Measurements from ENCODE around the gene RAB19. TPM values are rescaled to one million over a fixed set of nuclear protein-coding genes. Genes with fewer than 3 reads are reported as not detected.

The RAB19 gene
- total RNA-seq, 1 donor from 2014 or later = 10.2 TPM

DNA sequence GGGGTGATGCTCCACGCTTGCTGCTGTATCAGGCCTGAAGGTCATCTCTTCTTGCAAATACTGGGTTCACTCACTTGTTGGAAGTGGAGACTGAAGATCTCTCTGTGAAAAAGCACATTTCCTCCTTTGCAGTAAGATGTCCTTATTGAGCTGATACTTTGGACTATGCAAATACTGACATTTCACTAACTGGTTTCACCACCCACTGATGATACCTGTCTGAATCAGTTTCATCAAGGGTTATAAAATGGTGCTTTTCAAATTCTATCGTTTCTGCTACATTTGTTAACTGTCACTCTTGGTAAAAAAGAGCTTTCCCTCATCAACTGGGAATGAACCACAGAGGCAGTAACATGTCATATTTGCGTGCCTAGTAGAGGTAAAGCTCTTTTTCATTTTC, 35.5 kb downstream of the RAB19 start:
- TF ChIP-seq CTCF (IDR thresholded peaks at IDR 0.05; ENCODE audit: insufficient read depth, low read length, poor library complexity, severe bottlenecking) = no peak
- peaks cover 7% of the 10 kb centered on the region for H3K27me3 ChIP-seq (ENCODE audit: control insufficient read depth, insufficient read depth, low read length)
- no peak overlapping the region for H3K4me3 ChIP-seq (ENCODE audit: low read depth, low read length)
- DNase-seq (ENCODE audit: low read depth) = no peak
- H3K36me3 ChIP-seq (ENCODE audit: control insufficient read depth, insufficient read depth, low read length) = no peaks in the 10 kb centered on the region

DNA sequence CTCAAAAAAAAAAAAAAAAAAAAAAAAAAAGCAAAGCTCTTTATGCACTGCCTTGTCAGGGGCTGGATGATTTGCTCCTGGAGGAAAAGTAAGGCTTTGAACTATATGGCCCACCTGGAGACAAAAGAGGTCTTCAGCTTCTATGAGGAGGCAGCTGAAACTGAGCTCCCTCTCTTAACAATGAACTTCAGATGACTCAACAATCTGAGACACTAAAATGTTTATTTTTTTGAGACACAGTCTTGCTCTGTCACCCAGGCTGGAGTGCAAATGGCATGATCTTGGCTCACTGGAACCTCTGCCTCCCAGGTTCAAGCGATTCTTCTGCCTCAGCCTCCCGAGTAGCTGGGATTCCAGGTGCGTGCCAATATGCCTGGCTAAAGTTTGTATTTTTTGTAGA, 36.7 kb downstream of the RAB19 start:
- H3K4me3 ChIP-seq (ENCODE audit: low read depth, low read length) = no peak overlapping the region
- no peaks in the 10 kb centered on the region for H3K36me3 ChIP-seq (ENCODE audit: control insufficient read depth, insufficient read depth, low read length)
- H3K27me3 ChIP-seq (ENCODE audit: control insufficient read depth, insufficient read depth, low read length) = peaks cover 4% of the 10 kb centered on the region
- TF ChIP-seq CTCF (IDR thresholded peaks at IDR 0.05; ENCODE audit: insufficient read depth, low read length, poor library complexity, severe bottlenecking) = no peak
- no peak for DNase-seq (ENCODE audit: low read depth)

GRCh38 chr7:140441519-140441918, 37.7 kb downstream of the RAB19 start:
- Histone ChIP-seq H3K4me3 (ENCODE audit: low read depth, low read length) (no peak overlapping the region), H3K27me3 (ENCODE audit: control insufficient read depth, insufficient read depth, low read length) (no peaks in the 10 kb centered on the region), H3K36me3 (ENCODE audit: control insufficient read depth, insufficient read depth, low read length) (no peaks in the 10 kb centered on the region)
- no peak for TF ChIP-seq CTCF (IDR thresholded peaks at IDR 0.05; ENCODE audit: insufficient read depth, low read length, poor library complexity, severe bottlenecking)
- DNase-seq (ENCODE audit: low read depth) = no peak

DNA sequence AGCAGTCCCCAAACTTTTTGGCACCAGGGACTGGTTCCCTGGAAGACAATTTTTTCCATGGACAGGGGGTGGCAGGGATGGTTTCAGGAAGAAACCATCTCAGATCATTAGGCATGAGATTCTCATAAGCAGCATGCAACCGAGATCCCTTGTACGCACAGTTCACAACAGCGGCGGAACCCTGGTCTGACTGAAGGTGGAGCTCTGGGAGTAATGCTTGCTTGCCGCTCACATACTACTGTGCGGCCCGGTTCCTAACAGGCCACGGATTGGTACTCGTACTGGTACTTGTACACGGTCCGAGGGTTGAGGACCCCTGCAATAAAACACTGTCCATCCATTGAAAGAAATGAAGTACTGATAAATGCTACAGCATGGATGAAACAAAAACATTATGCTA, 42.6 kb downstream of the RAB19 start:
- no peak for DNase-seq (ENCODE audit: low read depth)
- H3K36me3 ChIP-seq (ENCODE audit: control insufficient read depth, insufficient read depth, low read length) = no peaks in the 10 kb centered on the region
- no peaks in the 10 kb centered on the region for H3K27me3 ChIP-seq (ENCODE audit: control insufficient read depth, insufficient read depth, low read length)
- no peak overlapping the region for H3K4me3 ChIP-seq (ENCODE audit: low read depth, low read length)
- no peak for TF ChIP-seq CTCF (IDR thresholded peaks at IDR 0.05; ENCODE audit: insufficient read depth, low read length, poor library complexity, severe bottlenecking)

DNA sequence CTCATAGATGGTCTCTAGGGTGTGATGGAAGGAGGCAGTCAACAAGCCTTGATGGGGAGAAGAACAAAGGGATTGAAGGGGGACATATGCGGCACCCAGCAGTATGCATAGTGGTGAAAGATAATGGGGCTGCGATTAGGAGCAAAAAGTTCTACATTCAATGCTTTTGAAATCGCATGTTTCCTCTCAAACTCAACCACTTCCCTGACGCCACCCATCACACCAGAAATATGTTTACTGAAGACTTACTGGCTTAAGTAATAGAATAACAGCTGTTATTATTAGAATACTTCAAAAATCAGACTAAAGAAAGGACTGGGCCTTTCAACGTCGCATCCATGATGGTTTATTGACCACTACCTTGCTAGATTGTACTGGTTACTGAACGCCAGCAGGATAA, 44.0 kb downstream of the RAB19 start:
- no peaks in the 10 kb centered on the region for H3K36me3 ChIP-seq (ENCODE audit: control insufficient read depth, insufficient read depth, low read length)
- DNase-seq (ENCODE audit: low read depth) = no peak

More for the DNA sequence above, 44.0 kb downstream of the RAB19 start:
- Histone ChIP-seq H3K27me3 (ENCODE audit: control insufficient read depth, insufficient read depth, low read length) (no peaks in the 10 kb centered on the region), H3K4me3 (ENCODE audit: low read depth, low read length) (no peak overlapping the region)
- TF ChIP-seq CTCF (IDR thresholded peaks at IDR 0.05; ENCODE audit: insufficient read depth, low read length, poor library complexity, severe bottlenecking) = no peak

All from kidney epithelial cell (primary cell).